ENCODE measurements around the gene ADIPOQ. TPM values are rescaled to one million over a fixed set of nuclear protein-coding genes. Genes with fewer than 3 reads are reported as not detected.
"Not testable (repeated sequence)": the region's sequence is repeated elsewhere in the genome, so short reads cannot be mapped to it uniquely, and the experiment has no call there.

Gene ADIPOQ
- total RNA-seq, 1 experiment from 2014 or later = not detected

DNA sequence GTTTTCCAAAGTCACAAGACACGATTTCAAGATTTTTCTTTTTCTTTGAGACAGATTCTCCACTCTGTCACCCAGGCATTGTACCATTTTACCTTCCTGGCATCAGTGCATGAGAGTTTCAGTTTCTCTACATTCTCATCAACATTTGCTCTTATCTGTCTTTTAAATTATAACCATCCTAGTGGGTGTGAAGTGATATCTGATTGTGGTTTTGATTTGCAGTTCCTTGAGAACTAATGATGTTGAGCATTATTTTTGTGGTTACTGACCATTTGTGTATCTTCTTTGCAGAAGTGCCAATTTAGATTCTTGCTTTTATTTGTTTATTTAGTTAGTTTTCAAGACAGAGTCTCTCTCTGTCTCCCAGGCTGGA, 41.2 kb downstream of the ADIPOQ start:
- Histone ChIP-seq H2BK5ac (ENCODE audit: insufficient read length, low read length) (no peak overlapping the region), H4K8ac (replicated peaks; ENCODE audit: insufficient read length, low read depth, low read length) (no peak overlapping the region), H3K23me2 (ENCODE audit: insufficient read length, low read depth, low read length, poor library complexity, severe bottlenecking) (no peaks in the 10 kb centered on the region), H2AFZ (ENCODE audit: low read length) (no peak overlapping the region), H3K14ac (ENCODE audit: insufficient read depth, low read length) (no peak overlapping the region), H2BK20ac (ENCODE audit: low read depth, low read length, poor library complexity, severe bottlenecking) (no peak overlapping the region), H3K4me2 (ENCODE audit: insufficient read depth, insufficient read length, low read length) (no peak overlapping the region), H3K23ac (ENCODE audit: insufficient read length, low read depth, low read length) (no peak overlapping the region), H2BK12ac (ENCODE audit: insufficient read length, low read depth, low read length) (no peak overlapping the region), H3K9me3 (ENCODE audit: control insufficient read depth, low read depth, low read length) (no peaks in the 10 kb centered on the region), H2BK120ac (ENCODE audit: low read depth, low read length, poor library complexity, severe bottlenecking) (no peak overlapping the region), H3K79me1 (ENCODE audit: insufficient read depth, low read depth, low read length, poor library complexity, severe bottlenecking) (no peaks in the 10 kb centered on the region), H4K20me1 (ENCODE audit: control insufficient read depth, insufficient read depth, insufficient read length) (no peaks in the 10 kb centered on the region), H3K4me1 (ENCODE audit: insufficient read depth, low read length) (peaks cover 6% of the 10 kb centered on the region; the same call in 1 of the 2 replicates), H3K27ac (ENCODE audit: insufficient read length, low read depth, low read length) (no peak overlapping the region), H3K18ac (ENCODE audit: insufficient read length, low read depth, low read length) (no peak overlapping the region), H4K5ac (ENCODE audit: insufficient read length, low read depth, low read length) (no peak overlapping the region), H2AK5ac (ENCODE audit: insufficient read length, low read length) (no peak overlapping the region), H3K27me3 (ENCODE audit: insufficient read depth, low read length) (no peaks in the 10 kb centered on the region), H3T11ph (ENCODE audit: low read length) (no peak overlapping the region), H3K56ac (ENCODE audit: insufficient read length, low read depth, low read length) (no peak overlapping the region), H4K91ac (ENCODE audit: insufficient read length, low read depth, low read length) (no peak overlapping the region), H3K79me2 (ENCODE audit: insufficient read depth, low read length) (no peaks in the 10 kb centered on the region), H2BK15ac (ENCODE audit: low read depth, low read length) (no peak overlapping the region), H3K9ac (ENCODE audit: extremely low read depth, insufficient read length, low read length) (no peak overlapping the region), H3K4ac (ENCODE audit: low read depth, low read length) (no peak overlapping the region)
- H3K27ac Mint-ChIP-seq = no peak overlapping the region
- TF ChIP-seq, protein P1, sequence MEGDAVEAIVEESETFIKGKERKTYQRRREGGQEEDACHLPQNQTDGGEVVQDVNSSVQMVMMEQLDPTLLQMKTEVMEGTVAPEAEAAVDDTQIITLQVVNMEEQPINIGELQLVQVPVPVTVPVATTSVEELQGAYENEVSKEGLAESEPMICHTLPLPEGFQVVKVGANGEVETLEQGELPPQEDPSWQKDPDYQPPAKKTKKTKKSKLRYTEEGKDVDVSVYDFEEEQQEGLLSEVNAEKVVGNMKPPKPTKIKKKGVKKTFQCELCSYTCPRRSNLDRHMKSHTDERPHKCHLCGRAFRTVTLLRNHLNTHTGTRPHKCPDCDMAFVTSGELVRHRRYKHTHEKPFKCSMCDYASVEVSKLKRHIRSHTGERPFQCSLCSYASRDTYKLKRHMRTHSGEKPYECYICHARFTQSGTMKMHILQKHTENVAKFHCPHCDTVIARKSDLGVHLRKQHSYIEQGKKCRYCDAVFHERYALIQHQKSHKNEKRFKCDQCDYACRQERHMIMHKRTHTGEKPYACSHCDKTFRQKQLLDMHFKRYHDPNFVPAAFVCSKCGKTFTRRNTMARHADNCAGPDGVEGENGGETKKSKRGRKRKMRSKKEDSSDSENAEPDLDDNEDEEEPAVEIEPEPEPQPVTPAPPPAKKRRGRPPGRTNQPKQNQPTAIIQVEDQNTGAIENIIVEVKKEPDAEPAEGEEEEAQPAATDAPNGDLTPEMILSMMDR (conservative IDR thresholded peaks at IDR 0.05) = no peak
- peaks cover 3 to 4% of the 10 kb centered on the region in 2 experiments; a peak in 4 of 5 replicates for H3K9me3 Mint-ChIP-seq
- DNase-seq = no peak
- peaks cover 45 to 52% of the 10 kb centered on the region in 2 experiments for H3K4me1 Mint-ChIP-seq
- H3K27me3 Mint-ChIP-seq (ENCODE audit: low read depth) = no peaks in the 10 kb centered on the region
- H3K4me3 Mint-ChIP-seq = no peak overlapping the region
- WGBS (ENCODE audit: extremely low coverage, insufficient read length, low lambda C conversion rate) = no CpG with 5 or more reads among the region's 1 CpG
- 0 out of 7 replicates have a peak, but pooled peaks cover 0 to 4% (median 0%) of the 10 kb centered on the region in 3 experiments for H3K36me3 Mint-ChIP-seq (ENCODE audit: insufficient read depth in 1 of 3, low read depth in 3 of 3)

DNA sequence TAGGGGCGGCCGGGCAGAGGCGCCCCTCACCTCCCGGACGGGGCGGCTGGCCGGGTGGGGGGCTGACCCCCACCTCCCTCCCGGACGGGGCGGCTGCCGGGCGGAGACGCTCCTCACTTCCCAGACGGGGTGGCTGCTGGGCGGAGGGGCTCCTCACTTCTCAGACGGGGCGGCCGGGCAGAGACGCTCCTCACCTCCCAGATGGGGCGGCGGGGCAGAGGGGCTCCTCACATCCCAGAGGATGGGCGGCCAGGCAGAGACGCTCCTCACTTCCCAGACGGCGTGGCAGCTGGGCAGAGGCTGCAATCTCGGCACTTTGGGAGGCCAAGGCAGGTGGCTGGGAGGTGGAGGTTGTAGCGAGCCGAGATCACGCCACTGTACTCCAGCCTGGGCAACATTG, 42.4 kb downstream of the ADIPOQ start:
- H4K20me1 ChIP-seq (ENCODE audit: control insufficient read depth, insufficient read depth, insufficient read length) = not testable (repeated sequence)
- no CpG with 5 or more reads among the region's 29 CpGs for WGBS (ENCODE audit: extremely low coverage, insufficient read length, low lambda C conversion rate)

More for the DNA sequence above, 42.4 kb downstream of the ADIPOQ start:
- not testable (repeated sequence) for H3K9me3 Mint-ChIP-seq; H3T11ph ChIP-seq (ENCODE audit: low read length); H3K27me3 Mint-ChIP-seq (ENCODE audit: low read depth); H4K5ac ChIP-seq (ENCODE audit: insufficient read length, low read depth, low read length); H2AFZ ChIP-seq (ENCODE audit: low read length); H3K56ac ChIP-seq (ENCODE audit: insufficient read length, low read depth, low read length); H3K4me3 Mint-ChIP-seq; H3K27me3 ChIP-seq (ENCODE audit: insufficient read depth, low read length); H3K9me3 ChIP-seq (ENCODE audit: control insufficient read depth, low read depth, low read length); H3K79me2 ChIP-seq (ENCODE audit: insufficient read depth, low read length); H3K4me2 ChIP-seq (ENCODE audit: insufficient read depth, insufficient read length, low read length); H3K27ac Mint-ChIP-seq; H4K8ac ChIP-seq (replicated peaks; ENCODE audit: insufficient read length, low read depth, low read length); H3K27ac ChIP-seq (ENCODE audit: insufficient read length, low read depth, low read length); H3K23me2 ChIP-seq (ENCODE audit: insufficient read length, low read depth, low read length, poor library complexity, severe bottlenecking); H2BK120ac ChIP-seq (ENCODE audit: low read depth, low read length, poor library complexity, severe bottlenecking); H2AK5ac ChIP-seq (ENCODE audit: insufficient read length, low read length); H2BK15ac ChIP-seq (ENCODE audit: low read depth, low read length); H3K79me1 ChIP-seq (ENCODE audit: insufficient read depth, low read depth, low read length, poor library complexity, severe bottlenecking); H4K91ac ChIP-seq (ENCODE audit: insufficient read length, low read depth, low read length); H3K36me3 Mint-ChIP-seq (ENCODE audit: insufficient read depth in 1 of 3, low read depth in 3 of 3); H2BK12ac ChIP-seq (ENCODE audit: insufficient read length, low read depth, low read length); H2BK20ac ChIP-seq (ENCODE audit: low read depth, low read length, poor library complexity, severe bottlenecking); H3K14ac ChIP-seq (ENCODE audit: insufficient read depth, low read length); H3K23ac ChIP-seq (ENCODE audit: insufficient read length, low read depth, low read length); H2BK5ac ChIP-seq (ENCODE audit: insufficient read length, low read length); H3K9ac ChIP-seq (ENCODE audit: extremely low read depth, insufficient read length, low read length); H3K18ac ChIP-seq (ENCODE audit: insufficient read length, low read depth, low read length); H3K4ac ChIP-seq (ENCODE audit: low read depth, low read length); DNase-seq
- peaks cover 54 to 60% of the 10 kb centered on the region in 2 experiments for H3K4me1 Mint-ChIP-seq
- peaks cover 11% of the 10 kb centered on the region; the same call in 1 of the 2 replicates for H3K4me1 ChIP-seq (ENCODE audit: insufficient read depth, low read length)

Data from H9 (cell line).